Endothelial cell of umbilical vein (primary cell): Measurements from ENCODE around the gene VGLL1.

Experiments used
- EZH2 ChIP-seq: IDR thresholded peaks from 2 replicates; pipeline ENCODE4 v1.6.1; 2012; ENCODE audit warnings: borderline replicate concordance, low read depth, mild to moderate bottlenecking, moderate library complexity, low read length, inconsistent platforms; ENCODE audit not compliant: severe bottlenecking
- FOS ChIP-seq: IDR thresholded peaks from 2 replicates; pipeline ENCODE4 v1.6.1; 2011; ENCODE audit warnings: mild to moderate bottlenecking, low read length, moderate library complexity, borderline replicate concordance; ENCODE audit not compliant: insufficient read depth
- GATA2 ChIP-seq: IDR thresholded peaks from 2 replicates; pipeline ENCODE4 v1.7.0; 2011; ENCODE audit warnings: low read depth, mild to moderate bottlenecking, moderate library complexity, mixed read lengths, low read length; ENCODE audit not compliant: insufficient read length, insufficient read depth
- JUN ChIP-seq: IDR thresholded peaks from 2 replicates; pipeline ENCODE4 v1.6.1; 2011; ENCODE audit warnings: borderline replicate concordance, low read depth; ENCODE audit not compliant: insufficient read length, insufficient read depth
- MYC ChIP-seq: IDR thresholded peaks from one replicate; pipeline ENCODE4 v1.6.1; 2011; ENCODE audit warnings: mild to moderate bottlenecking, low read depth, low read length
- POLR2A ChIP-seq: IDR thresholded peaks from 2 replicates; pipeline ENCODE4 v1.6.1; 2012; ENCODE audit warnings: low read depth, mild to moderate bottlenecking, control low read depth, low read length
- POLR2AphosphoS5 ChIP-seq: IDR thresholded peaks from 2 replicates; pipeline ENCODE4 v1.6.1; 2012; ENCODE audit warnings: low read depth, mild to moderate bottlenecking, control low read depth, low read length, moderate library complexity; ENCODE audit not compliant: insufficient read depth
- TF ChIP-seq, protein P1 (sequence below), 2 donors: IDR thresholded peaks; 1 replicate in 1 of 2; 2 replicates in 1 of 2; pipeline ENCODE4 v1.5.1; 2011; ENCODE audit warnings: low read length in 2 of 2, mild to moderate bottlenecking in 2 of 2, moderate library complexity in 2 of 2, control low read depth in 1 of 2, inconsistent platforms in 1 of 2, low read depth in 1 of 2; ENCODE audit not compliant: insufficient read depth in 1 of 2; ENCODE audit errors: extremely low read depth in 1 of 2
- TF ChIP-seq, protein P2 (sequence below): IDR thresholded peaks from 2 replicates; pipeline ENCODE4 v1.6.1; 2011; ENCODE audit not compliant: insufficient read depth, insufficient read length

DNA sequence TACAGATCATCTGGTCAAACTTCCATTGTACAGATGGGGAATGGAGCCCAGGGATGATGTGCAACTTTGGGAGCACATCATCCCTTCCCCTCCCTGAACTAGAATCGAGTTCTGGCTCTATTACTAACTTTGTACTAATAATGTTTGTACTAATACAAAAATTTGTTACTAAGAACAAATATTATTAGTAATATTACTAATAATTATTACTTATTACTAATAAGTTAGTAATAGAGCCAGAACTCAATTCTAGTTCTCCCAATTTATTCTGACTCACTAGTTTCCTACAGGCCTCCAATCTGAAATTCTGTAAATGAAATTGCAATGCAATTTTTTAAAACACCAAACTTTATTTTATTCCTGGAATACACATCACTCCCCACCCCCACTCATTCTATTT is 68.0 kb downstream of the VGLL1 start:
- TF ChIP-seq GATA2 (no peak), POLR2AphosphoS5 (no peak), EZH2 (no peak), POLR2A (no peak), JUN (no peak), MYC (no peak), FOS (no peak)
- TF ChIP-seq, protein P1, sequence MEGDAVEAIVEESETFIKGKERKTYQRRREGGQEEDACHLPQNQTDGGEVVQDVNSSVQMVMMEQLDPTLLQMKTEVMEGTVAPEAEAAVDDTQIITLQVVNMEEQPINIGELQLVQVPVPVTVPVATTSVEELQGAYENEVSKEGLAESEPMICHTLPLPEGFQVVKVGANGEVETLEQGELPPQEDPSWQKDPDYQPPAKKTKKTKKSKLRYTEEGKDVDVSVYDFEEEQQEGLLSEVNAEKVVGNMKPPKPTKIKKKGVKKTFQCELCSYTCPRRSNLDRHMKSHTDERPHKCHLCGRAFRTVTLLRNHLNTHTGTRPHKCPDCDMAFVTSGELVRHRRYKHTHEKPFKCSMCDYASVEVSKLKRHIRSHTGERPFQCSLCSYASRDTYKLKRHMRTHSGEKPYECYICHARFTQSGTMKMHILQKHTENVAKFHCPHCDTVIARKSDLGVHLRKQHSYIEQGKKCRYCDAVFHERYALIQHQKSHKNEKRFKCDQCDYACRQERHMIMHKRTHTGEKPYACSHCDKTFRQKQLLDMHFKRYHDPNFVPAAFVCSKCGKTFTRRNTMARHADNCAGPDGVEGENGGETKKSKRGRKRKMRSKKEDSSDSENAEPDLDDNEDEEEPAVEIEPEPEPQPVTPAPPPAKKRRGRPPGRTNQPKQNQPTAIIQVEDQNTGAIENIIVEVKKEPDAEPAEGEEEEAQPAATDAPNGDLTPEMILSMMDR (IDR thresholded peaks at IDR 0.05; ENCODE audit: extremely low read depth in 1 of 2, insufficient read depth in 1 of 2, low read depth in 1 of 2, low read length in 2 of 2), result no peak
- TF ChIP-seq, protein P2, sequence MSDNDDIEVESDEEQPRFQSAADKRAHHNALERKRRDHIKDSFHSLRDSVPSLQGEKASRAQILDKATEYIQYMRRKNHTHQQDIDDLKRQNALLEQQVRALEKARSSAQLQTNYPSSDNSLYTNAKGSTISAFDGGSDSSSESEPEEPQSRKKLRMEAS, result no peak
